Astrocyte (in vitro differentiated cells and primary cell): ENCODE results near the gene SAE1.

Experiments used
- EZH2 ChIP-seq: IDR thresholded peaks from 2 replicates; pipeline ENCODE4 v1.6.1; 2012; ENCODE audit warnings: mild to moderate bottlenecking, low read length, inconsistent platforms; ENCODE audit not compliant: insufficient read depth
- TF ChIP-seq, protein P1 (sequence below): IDR thresholded peaks from 2 replicates; pipeline ENCODE4 v1.5.1; 2011; ENCODE audit warnings: low read depth, mild to moderate bottlenecking, inconsistent platforms, low read length, moderate library complexity; ENCODE audit not compliant: insufficient read depth

DNA sequence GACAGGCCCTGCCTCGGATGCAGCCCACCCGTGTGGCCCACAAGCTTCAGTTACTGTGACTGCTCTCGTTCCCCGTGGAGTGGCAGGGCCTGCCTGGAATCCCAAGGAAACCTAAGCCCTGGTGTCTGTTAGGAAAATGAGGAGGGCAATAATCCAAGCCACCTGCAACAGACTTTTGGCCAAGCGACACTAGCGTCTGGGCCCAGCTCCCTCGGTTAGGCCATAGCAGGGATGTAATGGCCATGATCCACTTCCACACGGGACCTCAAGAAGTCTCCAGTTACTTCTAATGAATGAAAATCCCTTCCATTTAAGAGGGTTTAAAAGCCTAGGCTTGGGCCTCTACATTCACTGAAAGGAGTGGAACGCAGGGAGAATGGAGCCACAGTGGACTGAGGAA, 26.0 kb upstream of the SAE1 start:
- TF ChIP-seq EZH2 = no peak
- TF ChIP-seq, protein P1, sequence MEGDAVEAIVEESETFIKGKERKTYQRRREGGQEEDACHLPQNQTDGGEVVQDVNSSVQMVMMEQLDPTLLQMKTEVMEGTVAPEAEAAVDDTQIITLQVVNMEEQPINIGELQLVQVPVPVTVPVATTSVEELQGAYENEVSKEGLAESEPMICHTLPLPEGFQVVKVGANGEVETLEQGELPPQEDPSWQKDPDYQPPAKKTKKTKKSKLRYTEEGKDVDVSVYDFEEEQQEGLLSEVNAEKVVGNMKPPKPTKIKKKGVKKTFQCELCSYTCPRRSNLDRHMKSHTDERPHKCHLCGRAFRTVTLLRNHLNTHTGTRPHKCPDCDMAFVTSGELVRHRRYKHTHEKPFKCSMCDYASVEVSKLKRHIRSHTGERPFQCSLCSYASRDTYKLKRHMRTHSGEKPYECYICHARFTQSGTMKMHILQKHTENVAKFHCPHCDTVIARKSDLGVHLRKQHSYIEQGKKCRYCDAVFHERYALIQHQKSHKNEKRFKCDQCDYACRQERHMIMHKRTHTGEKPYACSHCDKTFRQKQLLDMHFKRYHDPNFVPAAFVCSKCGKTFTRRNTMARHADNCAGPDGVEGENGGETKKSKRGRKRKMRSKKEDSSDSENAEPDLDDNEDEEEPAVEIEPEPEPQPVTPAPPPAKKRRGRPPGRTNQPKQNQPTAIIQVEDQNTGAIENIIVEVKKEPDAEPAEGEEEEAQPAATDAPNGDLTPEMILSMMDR = no peak
